OCI-M1 (cell line): ENCODE measurements around the gene KCNC1.

Source experiments
- DNase-seq: peaks from one replicate; lab custom pipeline; 2025; lab: John Stamatoyannopoulos, UW

Gene KCNC1

GRCh38 chr11:17716807-17717206 is 17.8 kb upstream of the KCNC1 start:
- no peak for DNase-seq

- no peak for DNase-seq
Observed at GRCh38 chr11:17718015-17718414, 16.6 kb upstream of the KCNC1 start.

GRCh38 chr11:17718510-17718962 is 16.0 kb upstream of the KCNC1 start:
- no peak for DNase-seq

GRCh38 chr11:17719028-17719937 is 15.3 kb upstream of the KCNC1 start, which contains the start of gene MYOD1:
MYOD1 (plus strand) TSS chr11:17719571; CDS start chr11:17719783, 212 bp downstream.
- DNase-seq, result no peak

- no peak for DNase-seq
Observed at GRCh38 chr11:17719938-17720795, 14.4 kb upstream of the KCNC1 start.

- DNase-seq, result no peak
Observed at GRCh38 chr11:17720796-17721171, 13.8 kb upstream of the KCNC1 start.

GRCh38 chr11:17721242-17721999 is 13.2 kb upstream of the KCNC1 start:
- no peak for DNase-seq

GRCh38 chr11:17722000-17722643 is 12.5 kb upstream of the KCNC1 start:
- DNase-seq, result no peak

- no peak for DNase-seq
Observed at GRCh38 chr11:17724020-17724908, 10.3 kb upstream of the KCNC1 start.

GRCh38 chr11:17725174-17725573 is 9.4 kb upstream of the KCNC1 start:
- no peak for DNase-seq

GRCh38 chr11:17730137-17730536 is 4.4 kb upstream of the KCNC1 start:
- no peak for DNase-seq

GRCh38 chr11:17730608-17731462 is 3.7 kb upstream of the KCNC1 start:
- DNase-seq, result peak; percentile 87

- no peak for DNase-seq
Observed at GRCh38 chr11:17733261-17733660, 1.3 kb upstream of the KCNC1 start.

GRCh38 chr11:17734986-17735817 is 621 bp downstream of the KCNC1 start:
- no peak for DNase-seq

- DNase-seq, result no peak
Observed at GRCh38 chr11:17735818-17736578, 1.4 kb downstream of the KCNC1 start.

- no peak for DNase-seq
Observed at GRCh38 chr11:17736579-17736893, 2.0 kb downstream of the KCNC1 start.

GRCh38 chr11:17736930-17737817 is 2.6 kb downstream of the KCNC1 start:
- peak; percentile 86 for DNase-seq
